HG03432 (cell line): ENCODE measurements around the gene HOXB6.

Experiments
- ATAC-seq: cut with Tn5 transposase; IDR thresholded peaks from one replicate; pipeline ENCODE4 v1.9.1; 2021; ENCODE audit warnings: mild to moderate bottlenecking, moderate library complexity; ENCODE audit not compliant: unreplicated experiment

The HOXB6 gene

DNA sequence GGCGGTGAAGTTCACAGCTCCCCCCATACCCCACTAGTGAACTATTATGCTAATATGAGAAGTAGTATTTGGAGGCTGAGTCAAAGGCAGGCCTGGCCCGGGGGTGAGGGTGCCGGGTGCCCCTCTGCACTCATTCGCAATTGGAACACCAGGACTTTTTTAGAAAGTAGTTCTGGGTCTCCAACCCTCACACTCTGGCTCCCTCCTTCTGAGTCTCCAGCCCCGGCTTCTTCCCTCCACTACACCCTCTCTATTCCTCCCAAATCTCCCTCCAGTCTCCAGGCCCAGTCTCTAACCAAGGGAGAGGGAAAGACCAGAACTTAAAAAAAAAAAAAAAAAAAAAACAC, 48.6 kb downstream of the HOXB6 start:
- no peak for ATAC-seq

DNA sequence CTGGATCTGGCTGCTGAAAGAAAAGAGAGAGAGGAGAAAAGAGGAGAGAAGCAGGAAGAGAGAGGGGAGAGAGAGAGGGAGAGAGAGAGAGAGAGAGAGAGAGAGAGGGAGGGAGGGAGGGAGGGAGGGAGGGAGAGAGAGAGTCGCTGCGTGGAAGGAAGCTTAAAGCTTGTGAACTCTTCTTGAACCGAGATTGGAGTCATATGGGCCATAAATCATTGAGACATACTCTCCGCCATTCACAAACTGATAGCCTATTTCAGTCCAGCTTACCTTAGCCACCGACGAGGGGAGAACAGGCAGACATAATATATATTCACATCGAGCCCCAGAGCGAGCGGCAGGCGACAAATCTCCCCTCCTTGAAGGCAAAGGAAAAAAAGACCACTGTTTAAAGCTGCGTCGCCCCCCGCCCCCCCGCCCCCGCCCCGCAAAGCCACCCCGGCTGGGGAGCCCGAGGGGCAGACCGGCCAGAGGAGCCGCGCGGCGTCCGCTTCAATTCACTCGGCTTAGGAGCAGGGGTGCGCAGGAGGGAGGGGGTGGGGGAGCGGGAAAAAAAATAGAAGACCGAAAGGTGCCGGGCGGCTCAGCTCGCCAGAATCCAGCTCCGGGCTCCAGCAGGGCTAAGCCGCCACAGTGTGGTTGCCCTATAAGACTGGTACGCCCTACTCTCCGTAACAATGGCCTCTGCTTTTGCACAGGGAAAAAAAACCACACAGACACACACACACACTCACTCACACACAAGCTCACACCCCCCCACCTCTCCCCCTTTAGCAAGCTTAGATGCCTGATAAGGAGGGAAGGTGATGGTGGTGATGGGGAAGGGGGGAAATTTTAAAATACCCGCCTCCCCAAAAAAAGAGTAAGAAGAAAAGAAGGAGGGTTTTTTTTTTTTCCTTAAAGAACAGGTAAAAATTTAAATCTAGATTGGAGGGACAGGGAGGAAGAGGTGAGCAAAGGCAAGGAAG, 49.2 kb downstream of the HOXB6 start:
- ATAC-seq = no peak

DNA sequence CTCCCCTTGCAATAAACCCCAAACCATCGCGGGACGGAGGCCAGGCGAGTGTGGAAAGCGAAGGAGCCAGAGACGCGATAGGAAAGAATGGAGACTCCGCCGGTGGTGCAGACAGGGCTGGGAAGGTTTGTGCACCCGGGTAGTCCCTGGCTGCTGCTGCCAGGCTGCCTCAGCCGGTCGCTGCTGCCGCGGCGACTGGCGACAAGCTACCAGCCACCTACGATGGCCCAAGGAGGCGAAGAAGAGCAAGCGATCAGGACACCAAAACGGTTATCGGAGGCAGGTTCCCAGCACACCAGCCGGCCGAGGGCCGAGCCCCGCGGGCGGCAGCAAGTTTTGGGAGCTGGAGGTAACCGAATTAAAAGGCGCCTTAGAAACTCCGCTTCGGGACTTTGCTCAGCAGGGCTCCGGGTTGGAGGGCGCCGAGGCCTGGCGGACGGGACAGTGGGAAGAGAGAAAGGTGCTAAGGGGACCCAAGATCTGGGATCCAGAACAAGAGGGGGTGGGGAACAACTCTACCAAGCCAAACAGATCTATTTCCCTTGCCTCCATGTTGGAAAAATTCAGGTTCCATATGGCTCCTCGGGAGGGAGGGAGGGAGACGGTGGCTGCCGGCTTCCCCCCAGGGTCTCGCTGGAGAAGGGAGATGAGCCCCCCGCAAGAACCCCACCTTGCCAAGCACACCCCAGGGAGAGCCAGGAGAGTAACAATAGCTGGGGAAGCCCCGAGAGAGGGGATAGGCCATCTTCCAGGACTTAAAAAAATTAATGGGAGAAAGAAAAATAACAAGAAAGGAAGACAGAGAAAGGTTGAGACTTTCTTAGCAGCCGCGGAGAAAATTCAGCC, 50.2 kb downstream of the HOXB6 start:
- ATAC-seq = no peak

DNA sequence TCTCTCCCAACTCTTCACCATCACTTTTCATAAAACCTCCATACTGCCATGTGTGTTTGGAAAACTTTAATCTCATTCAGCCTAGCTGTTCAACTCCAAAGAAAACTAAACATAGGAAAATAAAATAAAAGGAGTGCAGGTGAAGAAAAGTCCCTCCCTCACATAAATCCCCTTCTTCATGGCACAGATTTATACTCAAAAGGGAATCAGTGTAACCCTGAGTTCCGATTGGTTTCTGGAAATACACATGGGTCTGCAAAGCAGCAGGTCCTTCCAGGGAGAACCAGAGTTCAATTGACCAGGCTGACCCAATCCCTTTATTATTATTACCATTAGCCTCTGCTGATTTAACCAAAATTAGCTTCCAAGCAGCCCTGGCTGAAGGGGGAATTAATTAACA, 51.0 kb downstream of the HOXB6 start:
- ATAC-seq = no peak

DNA sequence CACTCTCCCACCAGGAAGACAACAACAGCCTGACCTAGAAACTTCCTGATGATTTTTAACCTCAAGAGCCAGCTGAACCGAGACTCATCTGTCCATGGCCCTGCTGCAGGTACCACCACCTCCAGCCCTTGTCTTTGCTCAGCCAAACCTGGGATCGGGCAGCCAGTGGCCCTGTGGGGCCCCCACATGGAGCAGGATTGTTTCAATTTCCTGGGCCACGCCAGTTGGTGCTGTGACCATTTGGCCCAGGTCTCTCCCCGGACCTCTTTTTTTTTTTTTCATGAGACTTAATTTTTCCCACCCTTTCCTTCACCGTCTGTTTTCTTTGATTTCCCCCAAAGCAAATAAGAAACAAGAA, 51.6 kb downstream of the HOXB6 start:
- no peak for ATAC-seq

DNA sequence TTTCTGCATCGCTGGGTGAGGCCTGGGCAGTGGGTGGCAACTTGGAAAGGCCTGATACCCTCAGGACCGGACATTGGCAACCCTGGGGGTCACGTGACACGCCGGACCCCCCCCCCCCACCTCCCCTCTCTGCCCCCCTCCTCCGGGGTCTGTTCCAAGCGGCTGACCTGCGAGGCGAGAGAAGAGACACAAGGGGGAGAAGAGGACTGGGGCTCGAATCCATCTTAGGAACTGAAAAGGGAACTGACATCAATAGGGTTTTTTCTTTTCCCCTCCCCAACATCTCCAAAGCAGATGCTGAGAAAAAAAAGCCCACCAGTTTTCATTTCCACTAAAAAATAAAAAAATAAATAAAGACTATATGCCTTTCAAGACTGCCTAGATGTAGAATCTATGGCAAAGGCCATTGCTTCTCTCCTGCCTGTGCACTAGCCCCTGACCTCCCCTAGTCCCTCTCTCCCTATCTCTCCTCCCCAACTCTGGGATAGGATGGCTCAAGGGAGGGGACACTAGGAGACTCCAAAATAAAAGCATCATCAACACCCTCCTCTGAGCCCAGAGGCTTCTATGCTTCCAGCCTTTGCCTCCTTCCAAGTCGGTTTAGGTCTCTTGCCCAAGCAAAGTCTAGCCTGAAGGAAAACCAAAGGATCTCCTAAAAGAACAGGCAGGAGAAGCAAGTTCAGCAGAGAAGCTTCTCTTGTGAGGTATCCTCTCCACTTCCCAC, 52.2 kb downstream of the HOXB6 start:
- no peak for ATAC-seq

DNA sequence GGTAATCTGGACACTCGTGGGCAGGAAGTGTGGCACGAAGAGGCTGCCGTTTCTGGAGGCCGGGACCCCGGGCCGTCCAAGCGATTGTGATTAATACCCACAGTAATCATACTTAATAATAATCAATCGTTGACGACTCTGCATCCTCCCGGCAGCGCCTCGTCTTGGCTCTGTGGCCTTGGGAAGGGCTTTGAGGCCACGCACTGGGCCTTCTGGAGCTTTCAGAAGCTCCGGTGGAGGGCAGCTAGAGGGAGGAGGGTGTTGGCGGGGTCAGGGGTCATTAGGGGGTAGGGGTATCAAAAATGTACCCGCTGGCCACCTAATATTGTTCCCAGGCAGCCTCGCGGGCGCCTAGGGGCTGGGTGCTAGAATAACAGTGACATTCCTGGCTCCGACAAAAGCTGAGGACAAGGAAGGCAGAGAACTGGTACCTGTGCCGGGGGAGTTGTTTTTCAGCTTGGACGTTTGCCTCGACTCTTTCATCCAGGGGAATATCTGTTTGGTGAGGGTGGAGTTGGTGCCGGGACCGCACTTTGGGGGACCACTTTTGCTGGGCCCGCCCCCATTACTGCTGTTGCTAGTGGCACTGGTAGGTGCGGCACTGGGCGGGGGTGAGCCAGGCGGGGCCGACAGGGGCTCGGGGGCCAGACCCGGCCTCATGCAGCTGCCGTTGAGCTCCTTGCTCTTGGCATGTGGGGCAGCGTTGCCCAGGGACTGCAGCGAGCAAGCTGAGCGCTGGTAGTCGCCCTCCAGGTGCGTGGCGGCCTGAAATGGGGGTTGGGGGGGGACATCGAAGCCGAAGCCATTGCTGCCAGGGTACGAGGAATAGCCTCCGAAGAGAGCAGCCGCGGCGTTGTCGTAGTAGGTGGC, 53.0 kb downstream of the HOXB6 start:
- ATAC-seq = no peak

DNA sequence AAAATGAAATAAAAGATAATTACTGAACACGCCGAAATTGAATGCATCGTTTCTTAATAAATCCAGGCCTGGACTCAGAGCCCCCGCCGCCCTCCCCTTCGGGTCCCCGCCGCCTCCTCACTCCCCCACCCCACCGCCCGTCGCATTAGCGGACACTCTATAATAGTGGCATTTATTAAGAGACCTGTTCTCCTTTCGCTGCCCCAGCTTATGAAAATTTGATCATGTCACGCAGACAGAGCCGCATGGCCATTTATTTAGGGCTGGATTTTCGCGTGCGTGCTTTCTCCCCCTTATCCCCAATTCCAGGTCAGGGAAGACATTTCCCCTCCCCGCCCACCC, 53.6 kb downstream of the HOXB6 start:
- no peak for ATAC-seq

DNA sequence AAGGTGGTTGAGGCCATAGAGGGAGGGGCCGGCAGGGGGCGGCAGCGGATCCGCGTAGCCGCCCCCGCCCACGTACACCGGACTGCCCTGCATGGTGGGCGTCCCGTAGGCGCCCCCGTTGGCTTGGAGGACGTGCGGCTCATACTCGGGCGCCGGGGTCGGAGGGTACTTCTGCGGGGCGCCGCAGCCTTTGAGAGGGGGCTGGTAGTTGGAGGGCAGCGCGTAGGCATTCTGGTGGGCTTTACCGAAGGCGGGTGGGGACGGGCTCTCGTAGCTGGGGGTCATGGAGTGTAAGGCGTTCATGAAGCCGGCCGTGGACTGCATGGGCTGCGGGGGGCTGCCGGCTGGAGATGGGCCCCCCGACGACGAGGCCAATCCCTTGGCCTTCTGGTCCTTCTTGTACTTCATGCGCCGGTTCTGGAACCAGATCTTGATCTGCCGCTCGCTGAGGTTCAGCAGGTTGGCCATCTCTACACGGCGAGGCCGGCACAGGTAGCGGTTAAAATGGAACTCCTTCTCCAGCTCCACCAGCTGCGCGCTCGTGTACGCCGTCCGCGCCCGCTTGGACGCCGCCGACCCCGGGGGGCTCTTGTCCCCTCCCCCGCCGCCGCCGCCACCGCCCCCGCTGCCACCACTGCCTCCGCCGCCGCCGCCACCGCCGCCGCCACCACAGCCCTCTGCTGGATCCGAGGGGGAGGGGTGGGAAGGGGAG, 54.1 kb downstream of the HOXB6 start:
- ATAC-seq = no peak

DNA sequence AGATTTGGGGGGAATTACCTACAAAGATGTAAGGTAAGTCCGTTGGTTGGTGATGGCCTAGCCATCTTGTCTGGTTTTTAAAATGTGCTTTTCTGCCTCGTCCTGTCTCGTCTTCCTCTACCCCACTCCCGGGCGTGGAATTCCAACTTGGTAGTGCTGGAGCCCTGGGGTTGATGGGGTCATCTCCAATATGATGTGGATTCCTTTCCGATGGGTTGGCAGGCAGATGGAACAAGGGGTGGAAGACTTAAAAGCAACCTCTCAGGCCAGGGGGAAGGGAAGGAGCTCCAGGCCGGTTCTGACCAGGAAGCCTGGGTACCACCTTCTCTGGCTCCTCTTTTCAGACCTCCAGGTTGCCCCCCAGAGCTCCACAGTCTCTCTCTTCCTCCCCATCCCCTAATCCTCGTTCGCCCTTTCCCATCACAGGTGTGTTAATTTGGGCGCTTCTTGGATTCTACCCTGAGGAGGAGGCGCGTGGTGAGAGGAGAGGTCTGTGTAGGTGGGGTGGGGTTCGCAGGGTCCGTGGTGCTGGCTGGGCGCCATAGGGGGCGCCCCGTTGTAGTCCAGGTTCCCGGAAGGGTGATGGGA, 54.8 kb downstream of the HOXB6 start:
- ATAC-seq = no peak

DNA sequence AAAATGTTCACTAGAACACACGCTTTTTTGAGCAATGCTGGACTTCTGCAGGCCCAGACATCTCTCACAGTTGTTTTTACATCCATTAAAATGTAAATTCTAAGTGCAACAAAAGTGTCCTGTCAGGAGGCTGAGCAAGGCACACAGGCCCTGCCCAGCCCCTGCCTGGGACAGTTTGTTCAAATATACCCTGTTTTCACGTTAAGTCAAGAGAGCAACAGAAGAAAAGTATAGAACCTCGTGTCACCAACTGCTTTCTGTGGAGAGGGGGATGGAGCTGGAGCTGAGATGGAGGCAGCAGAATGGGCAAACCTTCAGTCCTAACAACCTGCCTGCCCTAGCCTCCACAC, 55.5 kb downstream of the HOXB6 start:
- ATAC-seq = no peak

DNA sequence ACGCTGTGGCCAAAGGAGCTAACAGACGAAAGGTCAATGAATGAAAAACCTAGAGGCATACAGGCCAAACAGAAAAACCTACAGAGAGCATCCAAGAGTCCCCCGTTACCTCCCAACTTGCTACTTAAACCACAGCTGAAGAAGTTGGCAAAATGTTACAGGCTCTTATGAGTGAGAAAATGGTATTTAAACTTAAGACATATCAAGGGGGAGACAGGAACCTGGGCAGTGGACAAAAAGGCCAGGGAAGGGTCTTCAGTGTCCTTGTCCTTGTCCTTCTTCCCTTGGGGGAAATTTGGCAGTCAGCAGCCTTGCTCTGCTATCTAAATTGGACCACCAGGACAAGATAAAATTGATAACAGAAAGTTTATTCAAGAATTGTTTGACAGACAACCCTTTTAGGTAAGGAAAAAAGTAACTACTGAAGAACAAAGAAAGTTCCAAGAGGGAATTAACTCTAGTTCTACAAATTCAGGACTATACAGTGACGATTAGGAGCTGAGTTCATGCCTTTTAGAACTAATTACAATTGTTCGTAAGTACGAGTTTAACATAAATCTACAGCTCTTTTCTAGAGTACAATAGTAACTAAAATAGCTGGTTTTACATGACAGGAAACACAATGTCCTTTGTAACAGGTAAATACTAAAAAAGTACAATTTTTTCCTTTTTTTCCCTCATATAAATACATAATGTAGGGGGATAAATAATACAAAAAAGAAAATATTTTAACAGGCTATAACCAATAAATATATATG, 56.1 kb downstream of the HOXB6 start:
- no peak for ATAC-seq

DNA sequence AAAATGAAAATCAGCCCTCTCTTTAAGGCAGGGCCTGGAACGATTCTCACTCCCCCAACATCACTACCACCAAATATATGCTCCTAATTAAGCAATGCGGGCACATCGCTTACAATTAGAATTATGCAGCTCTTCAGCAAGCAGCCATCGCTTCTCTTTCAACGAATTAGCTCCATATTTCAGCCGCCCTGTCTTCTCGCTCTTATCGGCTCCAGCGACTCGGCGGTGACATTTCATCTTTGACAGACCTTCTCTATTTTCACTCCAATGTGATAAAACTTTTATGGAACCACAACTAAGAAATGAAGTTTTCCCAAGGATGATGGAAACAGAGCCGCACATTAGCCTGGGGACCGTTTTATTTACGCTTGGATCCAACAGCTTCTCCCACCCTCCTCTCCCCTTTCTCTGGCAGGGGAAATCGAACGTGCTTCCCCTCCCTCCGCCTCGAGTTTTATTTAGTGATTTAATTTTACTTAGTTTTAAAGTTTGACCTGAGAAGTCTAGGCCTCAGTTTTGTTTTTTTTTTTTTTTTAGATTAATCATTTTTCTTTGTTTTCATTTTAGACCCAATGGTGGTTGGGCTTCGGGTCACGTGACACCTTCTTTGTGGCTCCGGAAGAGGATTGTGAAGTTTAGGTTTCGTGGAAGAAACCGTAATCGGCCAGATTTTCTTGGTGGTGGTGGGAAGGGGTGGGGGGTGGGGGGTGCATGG, 56.8 kb downstream of the HOXB6 start:
- no peak for ATAC-seq

DNA sequence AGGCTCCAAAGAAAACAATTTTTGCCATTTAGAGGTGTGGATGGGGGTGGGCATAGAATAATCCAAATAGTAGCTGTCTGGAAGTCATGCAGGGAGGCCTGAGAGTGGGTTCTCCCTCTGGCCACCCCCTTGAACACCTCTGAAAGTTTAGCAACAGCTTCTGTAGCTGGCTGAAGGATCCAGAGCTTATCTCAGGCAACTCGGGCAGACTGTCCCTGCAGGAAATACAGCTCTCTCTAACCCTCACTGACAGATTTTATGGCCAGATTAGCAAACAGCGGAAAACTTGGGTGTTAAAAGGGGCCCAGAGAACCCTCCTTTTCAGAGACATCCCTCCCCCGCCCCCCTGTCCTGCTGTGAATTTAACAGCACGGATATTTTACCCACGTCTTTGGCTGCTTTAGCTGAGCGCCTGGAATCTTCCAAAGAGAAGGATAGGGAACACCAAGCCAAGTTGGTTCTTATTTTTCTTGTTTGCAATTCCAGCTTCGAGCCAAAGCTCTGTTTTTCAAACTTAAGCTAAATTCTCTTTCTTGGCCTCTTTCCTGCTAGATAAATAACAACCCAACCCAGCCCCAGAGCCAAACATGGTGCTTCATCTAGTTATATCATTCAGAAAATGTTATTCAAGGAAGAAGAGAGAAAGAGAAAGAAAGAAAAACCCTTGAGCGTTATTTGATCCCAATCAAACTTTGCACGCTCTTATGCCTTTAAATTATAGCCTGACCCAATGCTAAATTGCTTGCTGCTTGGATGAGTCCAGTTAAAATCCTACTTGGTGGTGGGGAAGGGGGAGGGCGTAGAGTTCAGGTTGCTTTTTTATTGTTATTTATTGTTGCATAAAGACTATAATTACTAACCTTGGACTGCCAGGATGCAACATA, 57.6 kb downstream of the HOXB6 start:
- ATAC-seq = no peak

DNA sequence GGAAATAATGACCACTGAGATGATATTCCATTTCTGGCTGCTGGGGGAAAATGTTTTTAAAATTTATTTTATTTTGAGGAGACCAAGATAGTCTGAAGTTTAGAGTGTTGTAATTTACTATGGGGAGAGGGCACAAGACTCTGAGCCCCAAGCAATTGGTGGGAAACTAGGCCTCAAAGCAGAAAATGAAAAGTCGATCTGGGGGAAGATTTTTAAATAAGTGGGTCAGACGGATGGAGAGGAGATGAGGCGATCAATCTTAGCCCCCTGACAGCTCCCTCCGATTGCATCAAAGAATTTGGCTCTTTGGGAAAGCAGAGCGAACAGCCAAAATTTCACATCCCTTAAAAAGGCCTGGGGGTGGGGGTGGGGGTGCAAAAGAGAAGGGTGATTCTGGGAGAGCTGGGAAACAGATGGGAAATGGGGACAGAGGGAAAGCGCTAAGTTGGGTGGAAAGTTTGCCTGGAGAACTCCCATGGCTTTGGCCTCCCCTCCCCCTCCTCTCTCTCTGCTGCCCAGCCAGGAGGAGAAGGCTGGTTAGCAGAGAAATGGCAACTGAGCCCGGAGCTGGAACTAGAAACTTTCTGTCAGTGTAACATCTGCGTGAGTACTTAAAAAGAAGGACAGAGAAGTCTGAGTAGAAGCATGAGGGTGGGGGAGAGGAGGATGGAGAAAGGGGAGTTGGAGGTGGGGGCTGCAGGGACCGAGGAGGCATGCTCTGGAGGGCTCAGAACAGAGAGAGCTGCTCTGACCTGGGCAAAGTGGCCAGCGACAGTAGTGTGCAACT, 58.5 kb downstream of the HOXB6 start:
- ATAC-seq = no peak
